ENCODE measurements around the gene MBD6. TPM values are rescaled to one million over a fixed set of nuclear protein-coding genes. Genes with fewer than 3 reads are reported as not detected.

The MBD6 gene
- total and polyA plus RNA-seq, 2 of the 13 experiments (the other 11 are each of a cell fraction or from before 2014, with no cell fraction given), result 4.1 to 5.9 TPM

GRCh38 chr12:57487597-57488401 is 34.8 kb upstream of the MBD6 start, which contains the start of gene MARS1 (continued):
- TF ChIP-seq TAF15 (IDR thresholded peaks at IDR 0.05; ENCODE audit: low read depth, low read length, poor library complexity, severe bottlenecking) (no peak), RXRA (CRISPR knock-in tag; IDR thresholded peaks at IDR 0.05) (peak; percentile 36; the same call in 1 of the 2 replicates), PATZ1 (CRISPR knock-in tag; IDR thresholded peaks at IDR 0.05) (no peak), ZNF367 (CRISPR knock-in tag; IDR thresholded peaks at IDR 0.05; ENCODE audit: borderline replicate concordance) (no peak), DBP (CRISPR knock-in tag; IDR thresholded peaks at IDR 0.05; ENCODE audit: not compliant biosample characterization) (no peak), NRL (CRISPR knock-in tag; IDR thresholded peaks at IDR 0.05; ENCODE audit: borderline replicate concordance) (no peak), FOXC1 (CRISPR knock-in tag; IDR thresholded peaks at IDR 0.05; ENCODE audit: borderline replicate concordance) (peak; percentile 77), ZNF180 (CRISPR knock-in tag; IDR thresholded peaks at IDR 0.05; ENCODE audit: borderline replicate concordance, low read depth) (no peak), ZSCAN12 (CRISPR knock-in tag; IDR thresholded peaks at IDR 0.05) (no peak), ZBTB14 (CRISPR knock-in tag; IDR thresholded peaks at IDR 0.05) (no peak), RBFOX2 (IDR thresholded peaks at IDR 0.05; ENCODE audit: low read depth, low read length) (peak; percentile 94), MLLT10 (CRISPR knock-in tag; IDR thresholded peaks at IDR 0.05) (no peak), RBM22 (optimal IDR thresholded peaks at IDR 0.05; ENCODE audit: low read length) (no peak), ZFY (CRISPR knock-in tag; IDR thresholded peaks at IDR 0.05) (peak; percentile 76), ZBTB20 (CRISPR knock-in tag; IDR thresholded peaks at IDR 0.05; ENCODE audit: borderline replicate concordance, low read depth) (peak; percentile 37; the same call in 1 of the 2 replicates)
- TF ChIP-seq, protein P1, sequence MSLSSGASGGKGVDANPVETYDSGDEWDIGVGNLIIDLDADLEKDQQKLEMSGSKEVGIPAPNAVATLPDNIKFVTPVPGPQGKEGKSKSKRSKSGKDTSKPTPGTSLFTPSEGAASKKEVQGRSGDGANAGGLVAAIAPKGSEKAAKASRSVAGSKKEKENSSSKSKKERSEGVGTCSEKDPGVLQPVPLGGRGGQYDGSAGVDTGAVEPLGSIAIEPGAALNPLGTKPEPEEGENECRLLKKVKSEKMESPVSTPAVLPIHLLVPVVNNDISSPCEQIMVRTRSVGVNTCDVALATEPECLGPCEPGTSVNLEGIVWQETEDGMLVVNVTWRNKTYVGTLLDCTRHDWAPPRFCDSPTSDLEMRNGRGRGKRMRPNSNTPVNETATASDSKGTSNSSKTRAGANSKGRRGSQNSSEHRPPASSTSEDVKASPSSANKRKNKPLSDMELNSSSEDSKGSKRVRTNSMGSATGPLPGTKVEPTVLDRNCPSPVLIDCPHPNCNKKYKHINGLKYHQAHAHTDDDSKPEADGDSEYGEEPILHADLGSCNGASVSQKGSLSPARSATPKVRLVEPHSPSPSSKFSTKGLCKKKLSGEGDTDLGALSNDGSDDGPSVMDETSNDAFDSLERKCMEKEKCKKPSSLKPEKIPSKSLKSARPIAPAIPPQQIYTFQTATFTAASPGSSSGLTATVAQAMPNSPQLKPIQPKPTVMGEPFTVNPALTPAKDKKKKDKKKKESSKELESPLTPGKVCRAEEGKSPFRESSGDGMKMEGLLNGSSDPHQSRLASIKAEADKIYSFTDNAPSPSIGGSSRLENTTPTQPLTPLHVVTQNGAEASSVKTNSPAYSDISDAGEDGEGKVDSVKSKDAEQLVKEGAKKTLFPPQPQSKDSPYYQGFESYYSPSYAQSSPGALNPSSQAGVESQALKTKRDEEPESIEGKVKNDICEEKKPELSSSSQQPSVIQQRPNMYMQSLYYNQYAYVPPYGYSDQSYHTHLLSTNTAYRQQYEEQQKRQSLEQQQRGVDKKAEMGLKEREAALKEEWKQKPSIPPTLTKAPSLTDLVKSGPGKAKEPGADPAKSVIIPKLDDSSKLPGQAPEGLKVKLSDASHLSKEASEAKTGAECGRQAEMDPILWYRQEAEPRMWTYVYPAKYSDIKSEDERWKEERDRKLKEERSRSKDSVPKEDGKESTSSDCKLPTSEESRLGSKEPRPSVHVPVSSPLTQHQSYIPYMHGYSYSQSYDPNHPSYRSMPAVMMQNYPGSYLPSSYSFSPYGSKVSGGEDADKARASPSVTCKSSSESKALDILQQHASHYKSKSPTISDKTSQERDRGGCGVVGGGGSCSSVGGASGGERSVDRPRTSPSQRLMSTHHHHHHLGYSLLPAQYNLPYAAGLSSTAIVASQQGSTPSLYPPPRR (CRISPR knock-in tag; IDR thresholded peaks at IDR 0.05; ENCODE audit: borderline replicate concordance), result no peak
- TF ChIP-seq, protein P2, sequence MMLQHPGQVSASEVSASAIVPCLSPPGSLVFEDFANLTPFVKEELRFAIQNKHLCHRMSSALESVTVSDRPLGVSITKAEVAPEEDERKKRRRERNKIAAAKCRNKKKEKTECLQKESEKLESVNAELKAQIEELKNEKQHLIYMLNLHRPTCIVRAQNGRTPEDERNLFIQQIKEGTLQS (CRISPR knock-in tag; IDR thresholded peaks at IDR 0.05), result peak; percentile 91

Data from HepG2 (cell line).